ENCODE results near the gene DOK6.

DOK6 gene

GRCh38 chr18:69674966-69675365 is 274.3 kb downstream of the DOK6 start:
- Histone ChIP-seq H3K9ac (ENCODE audit: low read length) (no peak overlapping the region), H3K4ac (ENCODE audit: low read depth in 1 of 2, low read length in 2 of 2) (no peak overlapping the region), H3K4me1 (ENCODE audit: control insufficient read depth, insufficient read depth, low read depth, low read length) (no peaks in the 10 kb centered on the region), H3K4me3 (ENCODE audit: insufficient read depth in 1 of 2, low read depth in 1 of 2, low read length in 2 of 2) (no peak overlapping the region), H2BK12ac (ENCODE audit: low read length in 2 of 2) (no peak overlapping the region), H2BK120ac (ENCODE audit: low read depth, low read length) (no peak overlapping the region), H3K23ac (ENCODE audit: low read length in 2 of 2) (no peak overlapping the region), H3K18ac (ENCODE audit: low read depth in 1 of 2, low read length in 2 of 2) (no peak overlapping the region), H3K79me1 (replicated peaks; ENCODE audit: low read length, poor library complexity, severe bottlenecking) (no peaks in the 10 kb centered on the region), H4K91ac (ENCODE audit: low read length) (no peak overlapping the region), H2BK15ac (ENCODE audit: low read depth, poor library complexity, severe bottlenecking) (no peak overlapping the region), H3K14ac (ENCODE audit: low read length in 2 of 2) (no peak overlapping the region), H3K27ac (ENCODE audit: low read length, poor library complexity, severe bottlenecking) (no peak overlapping the region), H3K9me3 (ENCODE audit: control insufficient read depth, low read length) (no peaks in the 10 kb centered on the region), H3K27me3 (ENCODE audit: control insufficient read depth in 1 of 2, insufficient read depth in 1 of 2, low read length in 2 of 2) (no peaks in the 10 kb centered on the region), H4K8ac (ENCODE audit: low read length) (no peak overlapping the region), H2AK5ac (ENCODE audit: low read length, severe bottlenecking) (no peak overlapping the region), H2AFZ (ENCODE audit: low read depth, low read length) (no peak overlapping the region), H2BK5ac (ENCODE audit: low read depth, low read length, poor library complexity, severe bottlenecking) (no peak overlapping the region), H3K4me2 (ENCODE audit: low read length, poor library complexity, severe bottlenecking) (no peak overlapping the region), H3K36me3 (ENCODE audit: control insufficient read depth in 1 of 2, insufficient read depth in 2 of 2, low read depth in 1 of 2, low read length in 2 of 2) (no peaks in the 10 kb centered on the region)
- WGBS, result no CpG with 5 or more reads among the region's 2 CpGs
- DNase-seq, result no peak

- Histone ChIP-seq H2BK15ac (ENCODE audit: low read depth, poor library complexity, severe bottlenecking) (no peak overlapping the region), H3K4me2 (ENCODE audit: low read length, poor library complexity, severe bottlenecking) (no peak overlapping the region), H2BK5ac (ENCODE audit: low read depth, low read length, poor library complexity, severe bottlenecking) (no peak overlapping the region), H2AFZ (ENCODE audit: low read depth, low read length) (no peak overlapping the region), H2AK5ac (ENCODE audit: low read length, severe bottlenecking) (no peak overlapping the region), H3K4ac (ENCODE audit: low read depth in 1 of 2, low read length in 2 of 2) (no peak overlapping the region), H3K9ac (ENCODE audit: low read length) (no peak overlapping the region), H3K4me3 (ENCODE audit: insufficient read depth in 1 of 2, low read depth in 1 of 2, low read length in 2 of 2) (no peak overlapping the region), H2BK12ac (ENCODE audit: low read length in 2 of 2) (no peak overlapping the region), H3K79me1 (replicated peaks; ENCODE audit: low read length, poor library complexity, severe bottlenecking) (no peaks in the 10 kb centered on the region), H3K27me3 (ENCODE audit: control insufficient read depth in 1 of 2, insufficient read depth in 1 of 2, low read length in 2 of 2) (no peaks in the 10 kb centered on the region), H4K91ac (ENCODE audit: low read length) (no peak overlapping the region), H3K4me1 (ENCODE audit: control insufficient read depth, insufficient read depth, low read depth, low read length) (no peaks in the 10 kb centered on the region), H3K23ac (ENCODE audit: low read length in 2 of 2) (no peak overlapping the region), H3K36me3 (ENCODE audit: control insufficient read depth in 1 of 2, insufficient read depth in 2 of 2, low read depth in 1 of 2, low read length in 2 of 2) (no peaks in the 10 kb centered on the region), H2BK120ac (ENCODE audit: low read depth, low read length) (no peak overlapping the region), H4K8ac (ENCODE audit: low read length) (no peak overlapping the region), H3K27ac (ENCODE audit: low read length, poor library complexity, severe bottlenecking) (no peak overlapping the region), H3K18ac (ENCODE audit: low read depth in 1 of 2, low read length in 2 of 2) (no peak overlapping the region), H3K9me3 (ENCODE audit: control insufficient read depth, low read length) (no peaks in the 10 kb centered on the region), H3K14ac (ENCODE audit: low read length in 2 of 2) (no peak overlapping the region)
- no peak for DNase-seq
- WGBS, result 97% methylated on average over 6 of the region's 6 CpGs
Measured at GRCh38 chr18:69677595-69677994, 276.9 kb downstream of the DOK6 start.

GRCh38 chr18:69680123-69680522 is 279.4 kb downstream of the DOK6 start:
- Histone ChIP-seq H2BK12ac (ENCODE audit: low read length in 2 of 2) (no peak overlapping the region), H2BK5ac (ENCODE audit: low read depth, low read length, poor library complexity, severe bottlenecking) (no peak overlapping the region), H3K9ac (ENCODE audit: low read length) (no peak overlapping the region), H4K8ac (ENCODE audit: low read length) (no peak overlapping the region), H3K9me3 (ENCODE audit: control insufficient read depth, low read length) (no peaks in the 10 kb centered on the region), H2AK5ac (ENCODE audit: low read length, severe bottlenecking) (no peak overlapping the region), H2BK15ac (ENCODE audit: low read depth, poor library complexity, severe bottlenecking) (no peak overlapping the region), H2BK120ac (ENCODE audit: low read depth, low read length) (no peak overlapping the region), H3K27me3 (ENCODE audit: control insufficient read depth in 1 of 2, insufficient read depth in 1 of 2, low read length in 2 of 2) (no peaks in the 10 kb centered on the region), H3K4me1 (ENCODE audit: control insufficient read depth, insufficient read depth, low read depth, low read length) (no peaks in the 10 kb centered on the region), H3K36me3 (ENCODE audit: control insufficient read depth in 1 of 2, insufficient read depth in 2 of 2, low read depth in 1 of 2, low read length in 2 of 2) (no peaks in the 10 kb centered on the region), H3K4me3 (ENCODE audit: insufficient read depth in 1 of 2, low read depth in 1 of 2, low read length in 2 of 2) (no peak overlapping the region), H3K18ac (ENCODE audit: low read depth in 1 of 2, low read length in 2 of 2) (no peak overlapping the region), H2AFZ (ENCODE audit: low read depth, low read length) (no peak overlapping the region), H3K14ac (ENCODE audit: low read length in 2 of 2) (no peak overlapping the region), H3K79me1 (replicated peaks; ENCODE audit: low read length, poor library complexity, severe bottlenecking) (no peaks in the 10 kb centered on the region), H3K27ac (ENCODE audit: low read length, poor library complexity, severe bottlenecking) (no peak overlapping the region), H3K4ac (ENCODE audit: low read depth in 1 of 2, low read length in 2 of 2) (no peak overlapping the region), H4K91ac (ENCODE audit: low read length) (no peak overlapping the region), H3K23ac (ENCODE audit: low read length in 2 of 2) (no peak overlapping the region), H3K4me2 (ENCODE audit: low read length, poor library complexity, severe bottlenecking) (no peak overlapping the region)
- WGBS, result 59% methylated on average over 3 of the region's 4 CpGs
- DNase-seq, result no peak

- H3K4me1 ChIP-seq (ENCODE audit: control insufficient read depth, insufficient read depth, low read depth, low read length), result no peaks in the 10 kb centered on the region
- no peak overlapping the region for H2AK5ac ChIP-seq (ENCODE audit: low read length, severe bottlenecking)
- no peak overlapping the region for H2AFZ ChIP-seq (ENCODE audit: low read depth, low read length)
Measured at GRCh38 chr18:69683176-69683575, 282.5 kb downstream of the DOK6 start.

More at GRCh38 chr18:69683176-69683575, 282.5 kb downstream of the DOK6 start:
- Histone ChIP-seq H3K18ac (ENCODE audit: low read depth in 1 of 2, low read length in 2 of 2) (no peak overlapping the region), H2BK120ac (ENCODE audit: low read depth, low read length) (no peak overlapping the region), H3K9me3 (ENCODE audit: control insufficient read depth, low read length) (no peaks in the 10 kb centered on the region), H2BK15ac (ENCODE audit: low read depth, poor library complexity, severe bottlenecking) (no peak overlapping the region), H2BK5ac (ENCODE audit: low read depth, low read length, poor library complexity, severe bottlenecking) (no peak overlapping the region), H3K79me1 (replicated peaks; ENCODE audit: low read length, poor library complexity, severe bottlenecking) (no peaks in the 10 kb centered on the region), H4K8ac (ENCODE audit: low read length) (no peak overlapping the region), H3K14ac (ENCODE audit: low read length in 2 of 2) (no peak overlapping the region), H3K36me3 (ENCODE audit: control insufficient read depth in 1 of 2, insufficient read depth in 2 of 2, low read depth in 1 of 2, low read length in 2 of 2) (no peaks in the 10 kb centered on the region), H3K4me3 (ENCODE audit: insufficient read depth in 1 of 2, low read depth in 1 of 2, low read length in 2 of 2) (no peak overlapping the region), H3K9ac (ENCODE audit: low read length) (no peak overlapping the region), H3K27me3 (ENCODE audit: control insufficient read depth in 1 of 2, insufficient read depth in 1 of 2, low read length in 2 of 2) (no peaks in the 10 kb centered on the region), H3K4ac (ENCODE audit: low read depth in 1 of 2, low read length in 2 of 2) (no peak overlapping the region), H3K4me2 (ENCODE audit: low read length, poor library complexity, severe bottlenecking) (no peak overlapping the region), H3K27ac (ENCODE audit: low read length, poor library complexity, severe bottlenecking) (no peak overlapping the region), H4K91ac (ENCODE audit: low read length) (no peak overlapping the region), H2BK12ac (ENCODE audit: low read length in 2 of 2) (no peak overlapping the region), H3K23ac (ENCODE audit: low read length in 2 of 2) (no peak overlapping the region)
- 100% methylated on average over 2 of the region's 2 CpGs for WGBS
- no peak for DNase-seq
